ENCODE results near the gene C3orf52.

C3orf52 gene

DNA sequence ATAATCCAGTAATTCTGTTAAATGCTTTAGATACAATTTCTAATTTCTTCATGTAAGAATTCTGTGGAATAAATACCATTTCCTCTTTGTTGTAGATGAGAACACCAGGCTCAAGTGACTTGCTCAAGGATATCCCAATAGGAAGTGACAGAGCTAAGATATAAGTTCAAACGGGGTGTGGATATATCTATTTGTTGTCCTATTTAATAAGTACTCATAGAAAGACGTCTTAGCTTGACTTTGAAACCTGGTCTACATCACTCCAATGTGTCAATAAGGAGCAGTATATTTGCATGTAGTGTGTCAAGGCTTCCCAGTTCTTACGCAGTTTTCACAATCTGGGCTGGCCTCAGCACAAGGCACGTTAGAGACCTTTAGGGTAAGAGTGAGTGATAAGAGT lies 51.6 kb downstream of the C3orf52 start:
- no peak for DNase-seq

DNA sequence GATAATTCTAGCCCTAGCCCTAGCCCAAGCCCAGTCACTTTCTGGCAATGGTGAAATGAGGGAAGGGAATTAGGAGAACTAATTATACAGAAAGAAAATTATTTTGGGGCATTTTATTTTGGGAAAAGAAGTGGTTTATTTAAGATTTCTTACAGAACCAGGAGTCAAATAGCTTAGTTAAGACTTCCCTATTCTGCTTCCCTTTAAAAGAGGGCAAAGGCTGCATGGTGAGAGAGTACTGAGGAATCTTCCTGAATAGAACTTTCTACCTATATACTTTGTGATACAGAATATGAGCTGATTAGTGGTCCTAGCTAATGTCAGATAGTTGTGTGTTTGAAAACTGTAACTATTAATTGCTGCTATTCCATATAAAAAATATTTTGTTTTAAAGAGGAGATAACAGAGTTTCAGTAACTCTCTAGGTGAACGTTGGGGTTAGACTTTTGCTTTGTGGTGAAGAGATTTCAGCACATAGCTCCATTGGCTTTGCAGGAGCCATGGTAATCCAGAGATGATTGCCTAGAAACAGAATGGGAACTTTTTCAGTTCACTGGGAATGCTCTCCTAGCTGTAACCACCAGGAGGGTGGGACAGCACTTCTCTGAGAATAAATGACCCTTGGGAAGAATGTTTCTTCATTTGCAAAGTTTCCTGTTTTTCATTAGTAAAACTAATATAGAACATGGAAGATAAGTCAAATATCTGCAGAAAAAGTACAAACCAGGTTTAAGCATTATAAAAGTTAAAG lies 52.2 kb downstream of the C3orf52 start:
- DNase-seq, result no peak

DNA sequence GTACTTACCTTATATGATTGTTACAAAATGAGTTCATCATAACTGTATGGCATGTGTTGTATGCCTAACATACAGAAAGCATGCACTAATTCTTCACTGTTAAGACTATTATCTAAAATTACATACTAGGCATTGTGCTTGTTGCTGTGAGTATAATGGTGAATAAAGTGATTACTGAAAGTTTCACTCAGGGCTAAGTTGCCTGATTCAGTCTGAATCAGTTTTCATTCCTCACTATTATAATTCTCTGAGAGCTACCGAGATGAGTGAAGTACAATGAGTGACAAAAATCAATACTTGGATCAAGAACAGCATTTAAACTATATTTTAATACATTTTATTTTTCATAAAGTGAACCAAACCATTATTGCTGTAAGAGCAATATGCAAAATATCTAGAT lies 54.4 kb downstream of the C3orf52 start:
- DNase-seq, result no peak

DNA sequence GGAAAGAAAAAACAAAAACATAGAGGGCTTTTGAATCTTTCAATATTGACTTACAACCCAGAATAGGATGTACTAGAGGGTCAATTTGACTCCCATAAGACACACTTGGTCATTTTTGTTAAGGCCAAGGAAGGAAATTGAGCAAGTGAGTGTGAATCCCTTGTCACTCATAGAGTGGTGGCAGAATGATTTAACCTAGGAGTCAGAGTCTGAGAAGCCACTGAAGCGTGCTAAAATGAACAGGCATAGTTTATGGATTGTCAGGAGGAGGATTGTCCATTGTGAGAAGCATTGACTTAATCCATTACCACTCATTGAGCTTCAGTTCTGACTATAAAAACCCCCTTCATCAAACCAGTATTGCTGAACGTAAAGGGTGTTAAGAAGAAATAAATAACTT lies 55.1 kb downstream of the C3orf52 start:
- no peak for DNase-seq

DNA sequence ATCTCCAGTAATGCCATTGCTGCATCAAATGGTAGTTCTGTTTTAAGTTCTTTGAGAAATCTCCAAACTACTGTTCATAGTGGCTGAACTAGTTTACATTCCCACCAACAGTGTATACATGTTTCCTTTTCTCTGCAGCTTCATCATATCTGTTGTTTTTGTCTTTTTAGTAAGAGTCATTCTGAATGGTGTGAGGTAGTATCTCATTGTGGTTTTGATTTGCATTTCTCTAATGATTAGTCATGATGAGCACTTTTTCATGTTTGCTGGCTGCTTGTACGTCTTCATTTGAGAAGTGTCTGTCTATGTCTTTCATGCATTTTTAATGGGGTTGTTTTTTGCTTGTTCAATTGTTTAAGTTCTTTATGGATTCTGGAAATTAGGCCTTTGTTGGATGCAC lies 57.1 kb downstream of the C3orf52 start:
- no peak for DNase-seq

DNA sequence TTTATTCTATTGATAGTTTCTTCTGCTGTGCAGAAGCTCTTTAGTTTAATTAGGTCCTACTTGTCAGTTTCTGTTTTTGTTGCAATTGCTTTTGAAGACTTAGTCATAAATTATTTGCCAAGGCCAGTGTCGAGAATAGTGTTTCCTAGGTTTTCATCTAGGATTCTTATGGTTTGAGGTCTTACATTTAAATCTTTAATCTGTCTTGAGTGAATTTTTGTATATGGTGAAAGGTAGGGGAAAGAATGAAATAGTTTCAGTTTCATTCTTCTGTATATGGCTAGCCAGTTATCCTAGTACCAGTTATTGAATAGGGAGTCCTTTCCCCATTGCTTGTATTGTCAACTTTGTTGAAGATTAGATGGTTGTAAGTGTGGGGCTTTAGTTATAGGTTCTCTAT lies 57.5 kb downstream of the C3orf52 start:
- no peak for DNase-seq

DNA sequence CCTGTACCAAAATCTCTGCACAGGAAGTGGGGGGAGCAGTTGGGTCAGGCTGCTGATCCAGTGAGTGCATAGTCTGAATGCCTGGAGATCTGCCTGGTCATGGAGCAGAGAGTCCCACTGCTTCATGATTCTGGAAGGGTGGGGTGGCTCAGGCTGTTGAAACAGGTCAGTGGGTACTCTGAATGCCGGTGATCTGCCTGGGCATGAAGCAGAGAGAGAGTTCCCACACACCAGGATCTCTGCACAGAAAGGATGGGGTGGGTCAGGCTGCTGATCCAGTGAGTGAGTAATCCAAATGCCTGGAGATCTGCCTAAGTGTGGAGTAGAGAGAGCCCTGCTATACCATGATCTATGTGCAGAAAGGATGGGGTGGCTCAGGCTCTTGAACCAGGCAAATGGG lies 62.9 kb downstream of the C3orf52 start:
- DNase-seq, result no peak

DNA sequence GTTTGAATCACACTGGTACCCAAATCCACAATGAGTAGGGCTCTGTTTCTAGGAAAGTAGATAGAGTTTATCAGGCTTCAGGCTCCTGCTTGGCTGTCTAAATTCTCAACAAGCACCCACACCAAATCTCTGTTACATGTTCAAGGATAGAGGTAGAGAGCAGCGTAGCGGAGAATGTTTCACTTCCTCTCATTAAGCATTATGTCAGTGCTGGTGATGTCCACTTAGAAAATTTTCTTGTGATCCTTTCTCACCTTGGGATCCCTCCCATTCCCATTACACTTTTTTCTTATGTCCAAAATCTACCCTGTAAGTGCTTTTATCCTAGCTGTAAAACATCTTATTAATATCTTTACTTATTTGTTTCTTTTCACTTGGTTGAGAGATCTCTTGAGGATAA lies 81.6 kb downstream of the C3orf52 start:
- DNase-seq, result no peak
